ENCODE results near the gene DMBT1.

GRCh38 chr10:122592161-122592560 lies 31.6 kb downstream of the DMBT1 start:
- TF ChIP-seq CTCF (IDR thresholded peaks at IDR 0.05) (no peak), POLR2A (IDR thresholded peaks at IDR 0.05) (no peak)
